Tongue (tissue), 2 donors: ENCODE measurements around the gene PLK2. TPM values are rescaled to one million over a fixed set of nuclear protein-coding genes. Genes with fewer than 3 reads are reported as not detected.
A peak's percentile ranks its signal among the peaks of the same experiment; 100 is the strongest.

Experiments
- DNase-seq: peaks from one replicate; pipeline ENCODE4 v3.0.0-alpha.2; 2015
- total RNA-seq: library from RNA; depleted of rRNA; stranded (reverse); fragments of >200 nt; gene quantifications from one replicate; pipeline ENCODE4 v1.2.3, GENCODE V29; 2014

PLK2 gene
- total RNA-seq, 1 donor from 2014 or later = 204 TPM

GRCh38 chr5:58477760-58478376, 18.0 kb upstream of the PLK2 start:
- DNase-seq = no peak

DNA sequence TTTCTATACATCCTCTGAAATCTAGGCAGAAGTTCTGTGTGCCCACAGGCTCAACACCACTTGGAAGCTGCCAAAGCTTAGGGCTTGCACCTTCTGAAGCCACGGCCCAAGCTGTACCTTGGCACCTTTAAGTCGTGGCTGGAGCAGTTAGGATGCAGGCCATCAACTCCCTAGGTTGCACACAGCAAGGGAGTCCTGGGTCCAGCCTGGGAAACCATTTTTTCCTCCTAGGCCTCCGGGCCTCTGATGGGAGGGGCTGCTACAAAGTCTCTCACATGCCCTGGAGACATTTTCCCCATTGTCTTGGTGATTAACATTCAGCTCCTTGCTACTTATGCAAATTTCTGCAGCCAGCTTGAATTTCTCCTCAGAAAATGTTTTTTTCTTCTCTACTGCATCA, 15.5 kb upstream of the PLK2 start:
- no peak for DNase-seq

GRCh38 chr5:58469896-58470295, 10.0 kb upstream of the PLK2 start:
- DNase-seq = no peak

DNA sequence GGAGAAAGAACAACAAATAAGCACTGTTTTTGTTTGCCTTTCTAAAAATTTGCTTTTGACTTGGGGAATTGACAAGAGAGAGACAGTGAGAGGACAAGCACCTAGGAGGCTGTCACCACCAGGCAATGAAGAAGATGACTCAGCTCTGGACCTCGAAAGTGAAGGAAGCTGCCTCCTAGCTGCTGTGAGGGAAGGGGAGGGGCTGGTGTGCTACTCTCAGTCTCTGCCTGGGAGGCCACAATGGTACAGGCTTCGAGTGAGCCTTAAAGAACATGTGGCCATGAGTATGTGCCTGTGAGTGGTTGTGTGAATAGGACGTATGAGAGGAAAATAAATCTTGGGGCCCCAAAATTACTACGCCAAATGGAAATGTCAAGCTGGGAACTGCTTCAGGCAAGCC, 7.1 kb upstream of the PLK2 start:
- DNase-seq = no peak

- peak; percentile 82 for DNase-seq
These were observed 2.8 kb upstream of the PLK2 start for GRCh38 chr5:58462623-58463230.

GRCh38 chr5:58462154-58462553, 2.3 kb upstream of the PLK2 start:
- no peak for DNase-seq

GRCh38 chr5:58460732-58461286, 923 bp upstream of the PLK2 start:
- peak; percentile 97 for DNase-seq

GRCh38 chr5:58459146-58460001, 512 bp downstream of the PLK2 start:
- DNase-seq = peak; percentile 73

DNA sequence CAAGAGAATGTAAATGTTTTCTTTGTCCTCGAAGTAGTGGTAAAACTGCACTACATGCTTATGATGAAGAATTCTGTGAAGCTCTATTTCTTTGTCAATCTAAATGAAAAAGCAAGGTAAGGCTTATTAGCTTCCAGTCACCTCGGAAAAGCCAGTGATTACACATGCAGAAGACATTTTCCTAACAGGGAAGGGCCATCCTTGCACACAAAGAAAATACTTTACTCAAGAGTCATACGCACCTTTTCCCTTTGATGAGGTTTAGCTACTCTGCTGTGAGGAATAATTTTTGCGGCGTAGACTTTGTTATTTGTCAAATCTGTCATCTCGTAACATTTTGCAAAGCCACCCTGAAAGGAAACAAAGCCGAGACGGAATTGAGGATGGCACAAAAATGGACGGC, 1.1 kb downstream of the PLK2 start:
- no peak for DNase-seq

DNA sequence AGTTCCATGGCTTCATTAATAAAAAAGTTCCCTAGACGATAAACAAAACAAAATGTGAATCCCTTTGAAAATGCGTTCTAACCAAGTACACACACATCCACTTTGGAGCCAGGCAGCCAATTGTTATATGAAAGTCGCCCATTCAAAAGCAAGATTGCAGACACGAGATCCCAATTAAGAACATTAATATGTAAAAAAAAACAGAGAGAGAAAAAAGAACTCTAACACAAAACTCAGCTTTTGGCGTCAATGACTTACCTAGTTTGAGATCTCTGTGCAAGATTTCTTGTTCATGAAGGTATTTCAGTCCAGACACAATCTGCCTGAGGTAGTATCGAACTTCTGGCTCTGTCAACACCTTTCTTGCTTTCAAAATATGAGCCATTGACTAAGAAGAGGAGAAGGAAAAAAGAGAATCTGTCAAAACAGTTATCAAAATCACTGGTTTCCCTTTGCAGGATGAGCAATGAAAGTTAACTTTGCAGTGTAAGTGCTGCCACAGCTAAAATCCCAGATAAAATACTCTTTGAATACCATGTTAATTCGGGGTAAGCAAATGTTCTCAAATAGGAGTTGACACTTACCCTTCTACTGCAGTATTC, 1.6 kb downstream of the PLK2 start:
- DNase-seq = no peak

DNA sequence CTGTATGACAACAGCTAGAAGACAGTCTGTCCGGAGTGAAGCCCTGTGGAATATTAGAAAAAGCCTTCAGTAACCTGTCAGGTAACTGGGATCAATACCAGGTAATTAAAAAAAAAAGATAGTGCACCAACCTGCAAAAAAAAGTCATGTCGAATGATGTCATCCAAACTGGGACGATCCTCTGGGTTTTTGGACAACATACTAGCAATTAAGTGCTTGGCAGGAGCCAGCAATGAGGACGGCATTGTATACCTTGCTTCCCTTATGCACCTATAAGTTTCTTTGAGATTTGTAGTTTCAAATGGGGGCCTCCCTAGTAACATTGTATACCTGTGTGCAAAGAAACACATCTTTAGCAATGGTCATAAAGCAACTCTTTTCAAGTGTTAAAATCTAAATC, 2.8 kb downstream of the PLK2 start:
- DNase-seq = no peak

DNA sequence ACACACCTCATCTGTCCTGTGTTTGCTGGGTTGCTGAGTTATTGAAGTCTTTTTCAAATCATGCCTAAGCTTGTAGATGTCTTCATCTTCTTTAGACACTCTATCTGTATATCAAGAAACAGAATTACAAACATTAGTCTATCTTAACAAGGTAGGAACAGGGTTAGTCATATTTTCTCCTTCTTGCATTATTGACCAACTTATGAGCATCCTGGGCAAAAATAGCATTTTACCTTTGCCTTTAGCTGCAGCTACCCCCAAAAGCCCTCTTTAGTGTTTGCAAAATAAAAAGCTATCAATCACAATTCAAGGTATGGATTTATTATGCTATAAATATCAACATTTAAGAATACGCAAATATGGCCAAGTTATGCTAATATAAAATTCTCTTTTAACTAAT, 3.4 kb downstream of the PLK2 start:
- no peak for DNase-seq

DNA sequence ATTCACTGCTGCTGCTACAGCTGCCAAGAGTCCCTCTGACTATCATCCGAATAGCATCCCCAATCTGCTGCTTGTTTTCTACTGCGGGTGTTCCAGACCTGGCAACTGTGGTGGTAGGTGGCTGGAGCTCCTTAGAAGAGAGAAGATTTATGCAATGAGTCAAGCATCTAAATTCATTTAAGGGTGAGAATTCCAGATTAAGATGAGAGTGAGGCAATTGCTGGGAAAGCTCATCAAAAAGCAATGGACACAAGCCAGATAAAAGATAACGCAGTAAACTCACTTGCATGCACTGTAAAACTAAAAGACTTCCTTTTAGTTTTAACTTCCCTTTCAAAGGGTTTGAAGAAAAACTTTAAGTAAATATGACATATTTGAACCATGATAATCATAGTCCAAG, 3.9 kb downstream of the PLK2 start:
- no peak for DNase-seq

GRCh38 chr5:58455480-58455879, 4.4 kb downstream of the PLK2 start:
- no peak for DNase-seq

DNA sequence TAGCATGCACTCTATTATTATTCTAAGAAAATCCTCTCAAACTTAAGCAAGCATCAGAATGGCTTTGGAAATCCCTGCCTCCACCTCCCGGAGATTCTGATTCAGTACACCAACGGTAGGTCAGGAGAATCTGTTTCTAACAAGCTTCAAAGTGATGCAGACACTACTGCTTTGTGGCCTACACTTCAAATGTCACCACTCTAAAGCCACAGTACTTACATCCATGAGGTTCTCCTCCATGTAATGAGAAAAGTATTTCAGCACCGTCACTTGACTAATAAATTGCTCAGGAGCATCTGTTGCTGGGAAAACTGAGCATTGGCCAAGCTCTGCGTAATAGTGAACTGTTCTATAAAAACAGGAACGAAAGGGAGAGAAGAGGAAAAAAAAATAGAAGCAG, 4.8 kb downstream of the PLK2 start:
- no peak for DNase-seq

GRCh38 chr5:58454025-58454424, 5.9 kb downstream of the PLK2 start:
- no peak for DNase-seq

GRCh38 chr5:58453306-58453705, 6.6 kb downstream of the PLK2 start:
- no peak for DNase-seq

DNA sequence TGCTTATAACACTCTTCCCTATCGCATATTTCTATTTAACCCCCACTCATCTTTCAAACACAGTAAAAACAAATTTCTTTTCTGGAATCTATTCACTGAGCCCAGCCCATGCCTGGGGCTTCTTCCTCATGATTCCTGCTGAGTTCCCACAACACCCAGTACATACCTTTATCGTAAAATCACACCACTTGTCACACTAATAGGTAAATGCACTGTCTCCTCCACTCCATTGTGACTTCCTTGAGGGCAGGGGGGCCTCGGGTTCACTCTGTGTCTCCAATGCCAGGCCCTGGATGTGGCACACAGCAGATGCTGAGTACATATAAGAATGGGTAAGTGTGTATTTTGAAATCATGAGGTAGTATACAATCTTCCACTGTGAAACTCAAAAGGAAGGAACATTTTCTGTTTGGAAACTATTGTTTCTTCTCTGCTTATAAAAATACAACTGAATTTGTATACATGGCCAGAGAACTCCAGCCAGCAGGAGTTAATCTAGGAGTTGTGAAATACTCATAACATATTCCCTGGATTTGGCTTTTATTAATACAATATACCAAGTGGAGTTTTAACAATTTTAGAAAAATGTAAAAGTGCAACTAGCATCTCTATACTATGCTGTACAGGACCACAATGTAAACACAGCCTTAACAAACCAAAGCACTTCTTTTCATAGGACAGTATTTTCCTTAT, 7.2 kb downstream of the PLK2 start:
- no peak for DNase-seq

GRCh38 chr5:58451732-58452565, 7.9 kb downstream of the PLK2 start:
- DNase-seq = no peak

- no peak for DNase-seq
These were observed 8.9 kb downstream of the PLK2 start for GRCh38 chr5:58450811-58451629.
